Measurements from ENCODE around the gene RHBDD2.
"Not testable (repeated sequence)": the region's sequence is repeated elsewhere in the genome, so short reads cannot be mapped to it uniquely, and the experiment has no call there.

RHBDD2 gene

DNA sequence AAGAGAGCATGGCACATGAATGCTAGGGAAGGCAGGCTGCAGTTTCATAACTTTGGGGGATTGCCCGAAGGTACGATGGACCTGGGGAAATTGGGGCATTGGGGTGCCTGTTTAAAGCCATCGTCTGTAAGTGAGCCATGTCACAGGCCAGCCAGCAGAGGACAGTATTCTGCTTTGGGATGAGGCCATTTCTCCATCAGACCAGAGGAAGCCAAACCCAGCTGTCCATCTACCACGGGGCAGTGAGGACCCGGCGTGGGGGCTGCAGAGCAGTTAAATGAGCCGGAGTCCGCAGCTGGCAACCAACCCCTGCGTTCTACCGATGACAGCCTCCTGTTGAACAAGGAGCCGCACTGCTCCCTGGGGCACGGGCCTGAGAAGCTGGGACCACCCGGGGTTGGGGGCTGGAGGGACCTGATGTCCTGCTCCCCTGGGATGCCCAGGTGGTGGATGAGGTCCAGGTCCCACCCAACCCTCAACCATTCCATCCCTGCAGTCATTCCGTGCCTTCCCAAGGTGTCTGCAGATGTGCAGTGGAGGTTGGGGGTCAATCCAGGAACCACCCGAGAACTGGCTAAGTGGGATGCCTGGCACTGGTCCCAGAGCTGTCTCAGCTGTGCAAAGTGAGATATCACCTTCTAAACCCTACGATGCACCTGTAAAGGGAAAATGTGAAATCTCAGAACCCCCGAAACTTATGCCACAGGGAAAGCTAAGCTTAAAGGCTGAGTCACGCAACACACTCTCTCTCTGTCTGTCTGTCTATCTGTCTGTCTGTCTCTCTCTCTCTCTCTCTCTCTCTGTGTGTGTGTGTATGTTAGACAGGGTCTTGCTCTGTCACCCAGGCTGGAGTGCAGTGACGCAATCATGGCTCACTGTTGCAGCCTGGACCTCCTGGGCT lies 12.1 kb upstream of the RHBDD2 start:
- DNase-seq: peak; percentile 33

DNA sequence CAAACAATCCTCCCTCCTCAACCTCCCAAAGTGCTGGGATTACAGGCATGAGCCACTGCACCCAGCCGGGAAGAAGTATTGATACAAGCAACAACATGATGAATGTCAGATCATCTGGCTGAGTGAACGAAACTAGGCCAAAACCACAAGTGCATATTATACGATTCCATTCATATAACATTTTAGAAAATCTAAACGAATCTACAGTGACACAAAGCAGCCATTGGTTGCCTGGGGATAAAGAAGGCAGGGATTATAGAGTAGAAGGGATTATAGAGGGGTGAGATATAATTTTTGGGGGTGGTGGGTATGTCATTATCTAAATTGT lies 11.5 kb upstream of the RHBDD2 start:
- no peak for DNase-seq

DNA sequence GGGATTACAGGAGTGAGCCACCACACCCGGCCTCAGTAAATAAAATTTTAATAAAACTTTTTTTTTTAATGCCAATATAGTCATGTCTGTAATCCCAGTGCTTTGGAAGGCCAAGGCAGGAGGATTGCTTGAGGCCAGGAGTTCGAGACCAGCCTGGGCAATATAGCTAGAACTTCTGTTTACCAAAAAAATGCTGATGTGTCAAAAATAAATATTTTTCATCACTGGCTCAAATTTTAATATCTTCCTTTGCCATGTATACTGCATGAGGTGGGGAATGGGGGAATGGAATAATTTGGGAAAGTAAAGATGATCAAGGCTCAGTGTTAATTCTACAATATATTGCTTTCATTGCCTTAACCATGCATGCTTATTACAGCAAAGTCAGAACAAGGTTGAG lies 10.7 kb upstream of the RHBDD2 start:
- no peak for DNase-seq

DNA sequence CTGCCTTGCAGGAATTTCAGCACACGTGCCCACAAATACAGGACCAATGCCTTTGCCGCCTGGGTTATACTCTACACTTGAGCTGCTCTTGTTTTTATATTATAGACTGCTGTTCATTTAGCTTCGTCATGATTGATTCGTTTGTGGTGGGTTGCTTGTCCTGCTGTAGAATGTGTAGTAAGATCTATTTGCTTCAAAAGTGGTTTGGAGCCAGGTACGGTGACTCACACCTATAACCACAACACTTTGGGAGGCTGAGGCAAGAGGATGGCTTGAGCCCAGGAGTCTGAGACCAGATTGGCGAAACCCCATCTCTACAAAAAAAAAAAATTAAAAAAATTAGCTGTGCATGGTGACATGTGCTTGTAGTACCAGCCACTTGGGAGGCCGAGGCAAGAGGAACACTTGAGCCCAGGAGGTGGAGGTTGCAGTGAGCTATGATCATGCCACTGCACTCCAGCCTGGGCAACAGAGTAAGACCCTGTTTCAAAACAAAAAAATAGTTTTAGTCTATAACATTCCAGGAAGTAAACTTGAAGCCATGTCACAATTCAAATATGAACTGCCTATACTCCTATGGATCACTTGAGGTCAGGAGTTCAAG lies 9.0 kb upstream of the RHBDD2 start:
- no peak for DNase-seq

DNA sequence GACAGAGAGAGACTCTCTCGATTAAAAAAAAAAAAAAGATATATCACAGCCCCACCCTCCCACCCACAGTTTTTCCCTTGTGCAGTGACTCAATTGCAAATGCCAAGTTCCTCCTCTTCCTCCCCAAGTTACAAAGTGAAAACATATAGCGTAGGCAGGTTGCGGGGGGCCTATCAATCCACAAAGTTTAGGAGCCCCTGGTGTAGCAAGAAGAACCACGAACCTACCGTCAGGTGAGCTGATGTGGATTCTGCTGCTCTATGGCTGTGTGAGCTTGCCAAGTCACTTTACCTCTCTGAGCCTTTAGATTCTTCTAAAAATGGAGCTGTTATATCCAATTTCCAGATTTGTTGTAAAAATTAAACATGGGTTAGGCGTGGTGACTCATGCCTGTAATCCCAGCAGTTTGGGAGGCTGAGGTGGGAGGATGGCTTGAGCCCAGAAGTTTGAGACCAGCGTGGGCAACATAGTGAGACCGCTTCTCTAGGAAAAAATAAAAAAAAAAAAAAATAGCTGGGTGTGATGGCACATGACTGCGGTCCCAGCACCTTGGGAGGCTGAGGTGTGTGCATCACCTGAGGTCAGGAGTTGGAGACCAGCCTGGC lies 8.2 kb upstream of the RHBDD2 start:
- DNase-seq: no peak

DNA sequence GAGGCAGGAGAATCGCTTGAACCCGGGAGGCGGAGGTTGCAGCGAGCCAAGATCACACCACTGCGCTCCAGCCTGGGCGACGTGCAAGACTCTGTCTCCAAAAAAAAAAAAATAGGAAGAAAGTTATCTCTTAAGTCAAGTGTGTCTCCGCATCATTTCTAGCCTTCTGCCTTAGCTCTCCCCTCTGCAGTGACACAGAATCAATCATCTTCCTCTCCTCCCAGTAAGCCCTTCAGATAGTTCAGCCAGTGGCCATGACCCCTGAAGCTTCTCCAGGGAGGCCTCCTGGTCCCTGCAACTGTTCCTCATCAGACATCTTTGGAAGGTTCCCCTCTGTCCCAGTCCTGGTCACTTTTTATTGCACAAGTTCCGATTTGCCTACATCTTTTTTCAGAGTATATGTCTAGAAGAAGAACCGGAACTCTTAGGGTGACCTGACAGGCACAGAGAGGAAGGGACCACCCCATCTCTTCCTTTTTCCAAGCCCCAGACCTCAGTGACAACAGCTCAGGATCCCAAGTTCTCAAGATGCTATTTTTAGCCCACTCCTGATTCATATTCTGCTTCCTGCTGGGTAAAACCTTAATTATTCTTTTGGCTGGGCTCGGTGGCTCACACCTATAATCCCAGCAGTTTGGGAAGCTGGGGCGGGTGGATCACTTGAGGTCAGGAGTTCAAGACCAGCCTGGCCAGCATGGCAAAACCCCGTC lies 6.6 kb upstream of the RHBDD2 start:
- no peak for DNase-seq

DNA sequence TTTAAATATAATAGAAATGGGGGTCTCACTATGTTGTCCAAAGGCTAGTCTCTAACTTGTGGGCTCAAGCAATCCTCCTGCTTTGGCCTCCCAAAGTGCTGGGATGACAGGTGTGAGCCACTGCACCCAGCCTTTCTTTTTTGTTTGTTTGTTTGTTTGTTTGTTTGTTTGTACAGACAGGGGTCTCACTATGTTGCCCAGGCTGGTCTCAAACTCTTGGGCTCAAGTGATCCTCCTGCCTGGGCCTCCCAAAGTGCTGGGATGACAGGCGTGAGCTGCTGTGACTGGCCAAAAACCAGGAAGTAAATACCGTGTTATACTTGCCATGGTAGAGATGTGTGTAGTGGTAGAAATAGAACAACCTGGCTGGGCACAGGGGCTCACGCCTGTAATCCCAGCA lies 4.7 kb upstream of the RHBDD2 start:
- not testable (repeated sequence) for DNase-seq

DNA sequence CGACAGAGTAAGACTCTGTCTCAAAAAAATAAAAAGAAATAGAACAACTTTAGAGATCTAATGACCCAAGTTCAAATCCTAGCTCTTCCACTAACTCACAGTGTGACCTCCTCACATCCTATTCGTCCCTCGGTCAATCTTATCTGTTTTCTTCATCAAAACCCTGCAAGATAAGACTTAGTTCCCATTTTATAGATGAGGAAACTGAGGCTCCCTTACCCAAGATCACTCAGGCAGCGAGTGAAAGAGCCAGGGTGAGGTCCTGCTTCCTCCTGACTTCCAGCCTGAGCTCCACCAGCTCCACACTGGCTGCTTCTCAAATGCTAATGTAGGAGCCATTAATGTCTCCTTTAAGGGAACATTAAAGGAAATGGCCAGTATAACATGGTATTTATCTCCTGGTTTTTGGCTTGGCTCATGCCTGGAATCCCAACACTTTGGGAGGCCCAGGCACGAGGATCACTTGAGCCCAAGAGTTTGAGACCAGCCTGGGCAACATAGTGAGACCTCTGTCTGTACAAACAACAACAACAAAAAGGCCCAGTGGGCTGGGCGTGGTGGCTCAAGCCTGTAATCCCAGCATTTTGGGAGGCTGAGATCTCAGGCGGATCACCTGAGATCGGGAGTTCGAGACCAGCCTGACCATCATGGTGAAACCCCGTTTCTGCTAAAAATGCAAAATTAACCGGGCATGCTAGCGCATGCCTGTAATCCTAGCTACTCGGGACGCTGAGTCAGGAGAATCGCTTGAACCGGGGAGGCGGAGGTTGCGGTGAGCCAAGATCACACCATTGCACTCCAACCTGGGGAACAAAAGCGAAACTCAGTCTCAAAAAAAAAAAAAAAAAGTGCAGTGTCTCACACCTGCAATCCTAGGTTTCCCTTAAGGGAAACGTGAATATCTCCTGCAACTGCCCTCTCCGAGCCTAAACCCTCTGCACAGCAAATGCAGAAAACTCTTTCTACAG lies 3.4 kb upstream of the RHBDD2 start:
- no peak for DNase-seq

DNA sequence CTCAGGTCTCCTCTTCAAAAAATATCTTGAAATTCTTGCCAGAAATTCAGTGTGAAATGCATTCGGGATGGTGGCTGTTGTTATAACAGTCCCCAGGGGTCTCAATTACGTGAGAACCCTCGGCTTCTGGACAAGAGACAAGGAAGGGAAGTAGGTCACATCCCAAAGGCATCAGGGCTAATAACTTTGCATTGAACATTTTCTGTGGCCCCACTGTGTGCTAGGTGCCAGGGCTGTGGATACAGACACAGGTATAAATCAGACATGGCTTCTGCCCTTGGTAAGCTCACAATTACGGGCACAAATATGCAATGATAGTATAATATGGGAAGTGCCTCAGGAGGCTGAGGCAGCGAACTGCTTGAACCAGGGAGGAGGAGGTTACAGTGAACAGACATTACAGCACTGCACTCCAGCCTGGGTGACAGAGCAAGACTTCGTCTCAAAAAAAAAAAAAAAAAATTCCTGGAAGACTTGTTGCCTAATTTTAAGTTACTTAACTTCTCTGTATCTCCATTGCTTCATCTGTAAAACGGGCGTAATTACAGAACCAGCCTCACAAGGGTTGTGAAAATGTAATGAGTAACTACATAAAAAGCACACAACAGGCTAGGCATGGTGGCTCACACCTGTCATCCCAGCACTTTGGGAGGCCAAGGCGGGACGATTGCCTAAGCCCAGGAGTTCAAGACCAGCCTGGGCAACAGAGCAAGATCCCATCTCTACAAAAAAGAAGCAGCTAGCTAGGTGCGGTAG lies 2.5 kb upstream of the RHBDD2 start:
- DNase-seq: no peak

DNA sequence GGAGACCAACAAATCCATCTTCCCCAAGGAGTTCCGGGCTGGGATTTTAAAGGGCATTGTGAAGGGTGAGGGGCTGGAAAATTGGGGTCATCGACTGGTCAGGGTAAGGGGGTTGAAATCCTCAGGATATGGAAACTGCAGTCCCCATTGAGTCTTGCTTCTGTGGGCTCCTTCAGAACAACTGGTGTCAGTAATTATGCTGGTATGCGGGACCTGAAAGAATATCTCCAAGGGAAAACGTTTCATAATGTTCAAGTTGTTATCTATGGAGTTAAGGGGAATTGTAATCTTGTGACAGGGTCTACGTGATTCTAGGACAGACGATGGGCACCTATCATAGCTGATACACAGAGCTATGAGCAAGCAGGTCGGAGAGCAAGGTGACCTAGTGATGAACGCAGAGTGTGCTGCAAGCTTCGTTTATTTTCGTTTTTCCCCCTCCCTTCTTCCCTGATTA lies 494 bp upstream of the RHBDD2 start:
- DNase-seq: no peak

DNA sequence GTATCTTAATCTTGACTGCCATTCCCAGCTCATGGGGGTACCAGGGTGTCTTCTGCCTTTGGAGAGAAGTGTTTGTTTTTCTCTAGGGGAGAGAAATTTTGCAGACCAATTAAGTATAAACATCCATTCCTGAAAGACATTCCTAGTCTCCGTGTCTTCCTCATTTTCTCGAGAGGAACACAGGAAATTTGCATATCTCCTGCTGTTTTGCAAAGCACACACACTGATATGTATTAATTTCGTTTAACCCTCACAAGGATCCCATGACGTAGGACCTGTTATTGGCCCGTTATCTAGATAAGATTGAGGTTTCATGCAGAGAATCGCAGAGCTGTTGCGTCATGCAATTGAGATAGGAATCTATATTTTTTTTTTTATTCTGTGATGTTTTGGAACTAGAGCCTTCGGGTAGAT lies 944 bp downstream of the RHBDD2 start:
- DNase-seq: no peak

DNA sequence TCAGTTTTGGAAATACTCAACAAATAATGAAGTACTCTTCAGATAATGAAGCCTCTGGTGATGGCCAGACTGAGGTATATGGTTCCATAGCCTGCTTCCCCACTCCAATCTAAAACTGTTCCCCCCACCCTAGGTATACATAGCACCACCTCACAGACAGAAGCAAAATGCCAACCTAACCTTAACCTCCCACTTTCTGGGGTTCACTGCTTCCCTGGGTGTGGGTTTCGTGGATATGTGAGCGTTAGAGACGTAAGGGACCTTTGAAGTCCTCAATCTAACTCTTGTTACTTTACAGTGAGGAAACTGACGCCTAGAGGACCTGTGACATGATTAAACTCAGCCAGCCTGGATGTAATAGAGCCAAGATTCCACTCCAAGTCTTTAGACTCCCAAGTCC lies 1.4 kb downstream of the RHBDD2 start:
- no peak for DNase-seq

DNA sequence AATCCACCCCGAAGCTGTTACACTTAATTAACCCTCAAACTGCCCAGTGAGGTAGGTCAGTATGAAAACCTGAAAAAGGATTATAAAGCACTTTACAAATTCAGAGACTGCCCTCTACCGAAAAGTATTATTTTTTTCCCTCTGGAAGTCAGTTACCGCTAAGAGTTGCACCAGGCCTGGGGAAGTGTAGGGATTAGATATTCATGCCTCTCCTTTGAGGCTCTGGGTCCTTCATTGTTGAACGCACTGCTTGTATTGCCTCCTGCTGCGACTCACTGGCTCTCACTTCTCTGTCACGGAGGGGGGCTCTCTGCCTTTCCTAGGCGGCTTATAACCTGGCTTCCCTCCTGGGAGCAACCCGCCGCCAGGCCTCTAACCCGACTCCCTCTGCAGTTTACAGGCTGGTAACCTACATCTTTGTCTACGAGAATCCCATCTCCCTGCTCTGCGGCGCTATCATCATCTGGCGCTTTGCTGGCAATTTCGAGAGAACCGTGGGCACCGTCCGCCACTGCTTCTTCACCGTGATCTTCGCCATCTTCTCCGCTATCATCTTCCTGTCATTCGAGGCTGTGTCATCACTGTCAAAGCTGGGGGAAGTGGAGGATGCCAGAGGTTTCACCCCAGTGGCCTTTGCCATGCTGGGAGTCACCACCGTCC lies 2.7 kb downstream of the RHBDD2 start:
- no peak for DNase-seq

DNA sequence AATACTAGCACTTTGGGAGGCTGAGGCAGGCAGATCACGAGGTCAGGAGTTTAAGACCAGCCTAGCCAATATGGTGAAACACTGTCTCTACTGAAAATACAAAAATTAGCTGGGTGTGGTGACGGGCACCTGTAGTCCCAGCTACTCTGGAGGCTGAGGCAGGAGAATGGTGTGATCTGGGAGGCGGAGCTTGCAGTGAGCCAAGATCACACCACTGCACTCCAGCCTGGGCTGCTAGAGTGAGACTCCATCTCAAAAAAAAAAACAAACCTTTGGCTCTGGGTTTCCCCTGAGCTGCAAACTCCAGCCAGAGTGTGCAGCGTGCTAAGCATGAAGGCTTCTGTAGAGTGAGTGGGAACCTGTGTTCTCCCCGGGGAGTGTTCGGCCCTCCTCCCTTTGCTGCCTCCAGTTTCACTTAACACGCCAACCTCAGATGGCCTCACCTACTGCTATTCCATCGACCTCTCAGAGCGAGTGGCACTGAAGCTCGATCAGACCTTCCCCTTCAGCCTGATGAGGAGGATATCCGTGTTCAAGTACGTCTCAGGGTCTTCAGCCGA lies 4.5 kb downstream of the RHBDD2 start:
- DNase-seq: not testable (repeated sequence)

DNA sequence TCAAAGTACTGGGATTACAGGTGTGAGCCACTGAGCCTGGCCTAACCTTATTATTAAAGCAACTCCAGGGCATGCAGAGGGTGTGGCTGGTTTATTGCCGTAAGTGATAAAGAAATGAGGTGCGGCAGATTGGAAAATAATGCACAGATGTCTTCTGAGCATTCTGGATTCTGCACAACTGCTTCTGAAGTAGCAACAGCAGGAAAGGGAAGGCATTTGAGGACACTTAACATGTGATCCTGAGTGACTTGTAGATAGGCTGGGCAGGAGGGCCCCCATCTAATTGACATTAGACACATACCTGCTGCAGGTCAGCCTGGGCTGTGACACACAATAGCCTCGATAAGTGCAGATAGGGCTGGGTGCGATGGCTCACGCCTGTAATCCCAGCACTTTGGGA lies 5.6 kb downstream of the RHBDD2 start:
- no peak for DNase-seq

DNA sequence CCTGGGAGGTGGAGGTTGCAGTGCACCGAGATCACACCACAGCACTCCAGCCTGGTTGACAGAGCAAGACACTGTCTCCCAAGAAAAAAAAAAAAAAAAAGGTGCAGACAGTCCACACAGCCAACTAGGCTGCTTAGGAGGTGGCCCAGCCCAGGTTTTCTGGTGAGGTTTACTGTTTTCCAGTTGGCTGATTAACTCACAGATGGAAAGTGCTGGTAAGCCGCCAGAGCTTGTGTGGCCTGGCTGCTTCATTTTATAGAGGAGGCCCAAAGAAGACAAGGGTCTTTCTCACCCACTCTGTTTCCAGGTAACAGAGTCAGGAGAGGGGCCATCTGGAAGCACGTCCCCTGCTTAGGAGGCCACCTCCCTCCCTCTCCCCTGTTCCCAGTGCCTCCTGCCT lies 6.2 kb downstream of the RHBDD2 start:
- no peak for DNase-seq

DNA sequence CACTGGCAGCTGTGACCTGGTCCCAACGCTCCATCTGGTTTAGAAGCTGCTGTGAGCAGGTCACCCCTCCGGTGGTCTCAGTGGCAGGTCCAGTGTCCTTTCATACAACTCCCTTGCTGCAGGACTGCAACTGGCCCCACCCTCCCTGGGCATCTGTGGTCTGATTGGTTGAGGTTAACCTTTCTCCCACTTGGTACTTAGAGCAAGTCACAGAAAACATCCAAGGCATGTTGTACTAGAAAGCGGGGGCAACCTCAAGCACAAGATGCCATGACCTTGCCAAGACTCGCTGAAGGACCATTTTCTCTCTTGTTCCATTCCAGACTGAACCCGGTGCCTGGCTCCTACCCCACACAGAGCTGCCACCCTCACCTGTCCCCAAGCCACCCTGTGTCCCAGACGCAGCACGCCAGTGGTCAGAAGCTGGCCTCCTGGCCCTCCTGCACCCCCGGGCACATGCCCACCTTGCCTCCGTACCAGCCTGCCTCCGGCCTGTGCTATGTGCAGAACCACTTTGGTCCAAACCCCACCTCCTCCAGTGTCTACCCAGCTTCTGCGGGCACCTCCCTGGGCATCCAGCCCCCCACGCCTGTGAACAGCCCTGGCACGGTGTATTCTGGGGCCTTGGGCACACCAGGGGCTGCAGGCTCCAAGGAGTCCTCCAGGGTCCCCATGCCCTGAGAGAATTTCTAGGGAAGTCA lies 9.0 kb downstream of the RHBDD2 start:
- DNase-seq: no peak

DNA sequence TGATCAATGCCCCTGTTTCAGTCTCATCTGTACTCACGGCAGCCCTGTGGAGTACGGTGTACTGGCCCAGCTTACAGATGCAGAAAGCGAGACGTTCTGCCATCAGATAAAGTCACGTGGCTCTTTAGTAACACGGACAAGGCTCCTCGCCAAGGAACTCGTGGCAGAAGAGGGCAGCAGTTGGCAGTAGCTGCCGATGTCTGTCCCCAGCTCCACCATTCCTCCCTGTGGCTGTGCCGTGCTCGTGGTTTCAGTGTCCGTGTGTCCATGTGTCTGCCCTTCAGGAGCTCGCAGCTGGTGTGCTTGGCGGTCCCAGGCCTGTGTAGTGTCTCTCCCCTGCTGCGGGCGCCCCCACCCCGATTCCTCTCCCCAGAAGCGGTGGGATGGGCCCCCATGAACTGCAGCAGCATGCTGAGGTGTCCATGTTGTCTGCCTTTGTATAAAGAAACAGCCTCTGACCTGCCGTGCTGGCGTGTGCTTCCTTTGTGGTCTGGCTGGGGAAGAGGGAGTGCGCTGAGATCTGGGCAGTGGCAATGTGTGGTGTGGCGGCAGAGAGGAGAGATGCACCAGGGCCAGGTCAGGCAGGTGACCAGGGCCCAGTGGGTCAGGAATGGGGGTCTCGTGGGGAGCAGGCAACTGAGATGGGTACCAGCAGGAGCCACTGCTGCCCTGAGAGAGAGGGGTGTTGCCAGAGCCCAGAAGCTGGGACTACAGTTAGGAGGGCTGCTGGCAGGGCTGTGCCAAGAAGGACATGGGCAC lies 9.8 kb downstream of the RHBDD2 start:
- DNase-seq: no peak

DNA sequence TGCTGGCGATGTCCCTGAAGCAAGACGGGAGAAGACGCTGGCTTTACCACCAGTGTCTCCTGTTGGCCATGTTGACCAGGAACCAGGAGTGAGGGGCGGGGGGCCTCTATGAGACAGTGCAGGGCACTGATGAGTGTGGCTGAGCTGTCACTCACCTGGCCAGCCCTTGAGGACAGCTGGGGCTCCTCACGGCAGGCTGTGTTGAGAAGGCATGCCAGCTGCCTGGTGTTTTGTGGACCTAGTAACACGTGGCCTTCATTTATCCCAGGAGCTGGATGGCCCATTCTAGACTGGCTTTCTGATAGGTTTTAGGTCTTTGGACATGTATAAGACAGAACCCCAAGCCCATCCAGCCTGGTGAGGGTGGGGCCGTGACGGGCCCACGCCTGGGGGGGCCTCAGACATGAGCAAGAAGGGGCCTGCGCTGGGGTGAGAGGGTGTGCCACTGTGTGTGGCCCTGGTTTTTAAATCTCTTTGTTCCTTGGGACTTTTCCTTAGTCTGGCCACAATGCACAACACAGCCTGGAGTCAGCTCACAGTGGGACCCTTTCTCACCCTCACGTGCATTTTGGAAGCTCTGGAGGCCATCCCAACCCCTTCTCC lies 10.5 kb downstream of the RHBDD2 start:
- no peak for DNase-seq
